ENCODE data around the gene FGF11. TPM values are rescaled to one million over a fixed set of nuclear protein-coding genes. Genes with fewer than 3 reads are reported as not detected.

FGF11 gene
- total RNA-seq, 2 donors from 2014 or later: 4.0 to 8.8 TPM

DNA sequence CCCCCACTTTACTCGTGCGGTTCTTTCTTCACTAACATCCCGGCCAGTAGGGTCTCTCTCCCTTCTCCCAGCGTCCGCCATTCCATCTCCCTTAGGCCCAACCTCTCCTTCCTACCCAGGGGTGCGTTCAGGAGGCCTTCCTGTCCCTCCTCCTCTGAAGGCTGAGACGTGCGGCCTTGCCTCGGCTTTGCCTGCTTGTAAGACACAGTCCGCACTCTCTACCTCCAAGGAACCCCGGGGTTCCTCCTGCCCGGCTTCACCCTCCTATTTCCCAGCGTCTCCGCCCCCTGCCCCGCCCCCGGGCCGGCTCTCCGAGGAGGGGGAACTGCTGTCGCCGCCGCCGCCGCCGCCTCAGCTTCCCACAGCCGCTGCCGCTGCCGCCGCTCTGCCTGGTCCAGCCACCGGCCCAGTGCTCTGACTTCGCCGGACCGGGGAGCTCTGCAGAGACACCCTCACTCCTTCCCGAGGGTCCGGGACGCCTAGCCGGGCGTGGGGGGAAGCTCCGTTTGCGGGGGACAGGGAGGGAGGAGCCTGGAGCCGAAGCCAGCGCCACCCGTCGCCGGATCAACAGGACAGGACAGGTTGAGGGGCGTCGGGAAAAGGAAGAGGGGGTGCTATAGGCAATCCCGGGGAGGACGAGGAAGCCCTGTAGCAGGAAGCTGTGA, 1.2 kb upstream of the FGF11 start:
- H3K27ac ChIP-seq (ENCODE audit: low read depth, low read length): no peak overlapping the region
- H3K9ac ChIP-seq (ENCODE audit: extremely low read depth, low read length, poor library complexity, severe bottlenecking): no peak overlapping the region
- peak; percentile 93 for DNase-seq
- H3K4me1 ChIP-seq (ENCODE audit: control insufficient read depth, insufficient read depth, low read length): peaks cover 3% of the 10 kb centered on the region
- H3K36me3 Mint-ChIP-seq (ENCODE audit: low read depth): no peaks in the 10 kb centered on the region
- H3K9me3 Mint-ChIP-seq: no peaks in the 10 kb centered on the region
- peaks cover 51% of the 10 kb centered on the region for H3K27me3 ChIP-seq (ENCODE audit: control insufficient read depth, insufficient read depth, low read length, poor library complexity, severe bottlenecking)
- no peaks in the 10 kb centered on the region for H3K9me3 ChIP-seq (ENCODE audit: control insufficient read depth, low read length)
- WGBS, 2 experiments (ENCODE audit: insufficient coverage in 1 of 2, insufficient read length in 1 of 2): 6% methylated on average over 28 to 48 of the region's 48 CpGs
- peak overlapping the region; percentile 67 for H3K27ac Mint-ChIP-seq
- H3K4me3 Mint-ChIP-seq: peak overlapping the region; percentile 83
- H3K4me1 Mint-ChIP-seq: peaks cover 13% of the 10 kb centered on the region
- no peaks in the 10 kb centered on the region for H3K36me3 ChIP-seq (ENCODE audit: control insufficient read depth, insufficient read depth, low read length)
- H3K27me3 Mint-ChIP-seq (ENCODE audit: insufficient read depth): peaks cover 65% of the 10 kb centered on the region
- TF ChIP-seq, protein P1, sequence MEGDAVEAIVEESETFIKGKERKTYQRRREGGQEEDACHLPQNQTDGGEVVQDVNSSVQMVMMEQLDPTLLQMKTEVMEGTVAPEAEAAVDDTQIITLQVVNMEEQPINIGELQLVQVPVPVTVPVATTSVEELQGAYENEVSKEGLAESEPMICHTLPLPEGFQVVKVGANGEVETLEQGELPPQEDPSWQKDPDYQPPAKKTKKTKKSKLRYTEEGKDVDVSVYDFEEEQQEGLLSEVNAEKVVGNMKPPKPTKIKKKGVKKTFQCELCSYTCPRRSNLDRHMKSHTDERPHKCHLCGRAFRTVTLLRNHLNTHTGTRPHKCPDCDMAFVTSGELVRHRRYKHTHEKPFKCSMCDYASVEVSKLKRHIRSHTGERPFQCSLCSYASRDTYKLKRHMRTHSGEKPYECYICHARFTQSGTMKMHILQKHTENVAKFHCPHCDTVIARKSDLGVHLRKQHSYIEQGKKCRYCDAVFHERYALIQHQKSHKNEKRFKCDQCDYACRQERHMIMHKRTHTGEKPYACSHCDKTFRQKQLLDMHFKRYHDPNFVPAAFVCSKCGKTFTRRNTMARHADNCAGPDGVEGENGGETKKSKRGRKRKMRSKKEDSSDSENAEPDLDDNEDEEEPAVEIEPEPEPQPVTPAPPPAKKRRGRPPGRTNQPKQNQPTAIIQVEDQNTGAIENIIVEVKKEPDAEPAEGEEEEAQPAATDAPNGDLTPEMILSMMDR (conservative IDR thresholded peaks at IDR 0.05): no peak
- peak overlapping the region; percentile 91 for H3K4me3 ChIP-seq (ENCODE audit: low read length)

DNA sequence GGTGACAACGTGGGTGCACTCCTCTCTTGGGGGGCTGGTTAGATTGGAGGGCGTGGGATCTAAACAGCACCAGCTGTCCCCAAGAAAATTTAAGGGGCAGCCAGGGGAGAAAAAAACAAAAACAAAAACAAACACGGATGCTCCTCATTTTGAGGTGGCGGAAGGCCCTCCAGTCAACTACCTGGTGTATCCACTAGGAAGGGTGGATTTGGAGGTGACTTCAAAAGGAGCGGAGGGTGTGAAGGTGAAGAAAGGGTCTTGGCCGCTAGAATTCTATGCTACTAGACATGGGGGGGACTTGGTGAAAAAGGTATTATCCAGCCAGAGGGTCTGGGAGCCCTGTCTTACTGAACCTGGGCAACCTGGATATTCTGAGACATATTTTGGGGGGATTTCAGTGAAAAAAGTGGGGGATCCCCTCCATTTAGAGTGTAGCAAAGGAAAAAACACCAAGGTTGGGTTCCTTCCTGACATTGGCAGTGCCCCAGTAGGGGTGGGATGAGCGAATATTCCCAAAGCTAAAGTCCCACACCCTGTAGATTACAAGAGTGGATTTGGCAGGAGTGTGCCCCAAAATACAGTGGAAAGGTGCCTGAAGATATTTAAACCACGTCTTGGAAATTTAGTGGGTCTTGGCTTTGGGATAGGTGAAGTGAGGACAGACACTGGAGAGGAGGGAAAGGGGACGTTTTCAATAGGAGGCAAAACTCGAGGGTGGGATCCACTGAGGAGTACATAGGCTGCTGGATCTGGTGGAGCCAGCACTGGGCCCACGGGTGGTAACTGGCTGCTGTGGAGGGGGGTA, 454 bp upstream of the FGF11 start:
- DNase-seq: no peak
- H3K4me1 ChIP-seq (ENCODE audit: control insufficient read depth, insufficient read depth, low read length): peaks cover 3% of the 10 kb centered on the region
- Mint-ChIP-seq H3K36me3 (ENCODE audit: low read depth) (no peaks in the 10 kb centered on the region), H3K9me3 (no peaks in the 10 kb centered on the region), H3K27me3 (ENCODE audit: insufficient read depth) (peaks cover 73% of the 10 kb centered on the region), H3K4me1 (peaks cover 13% of the 10 kb centered on the region), H3K4me3 (peak overlapping the region; percentile 83), H3K27ac (no peak overlapping the region)
- 45 to 46% methylated on average over 4 to 11 of the region's 11 CpGs for WGBS, 2 experiments (ENCODE audit: insufficient coverage in 1 of 2, insufficient read length in 1 of 2)
- H3K4me3 ChIP-seq (ENCODE audit: low read length): peak overlapping the region; percentile 91
- H3K36me3 ChIP-seq (ENCODE audit: control insufficient read depth, insufficient read depth, low read length): no peaks in the 10 kb centered on the region
- H3K9me3 ChIP-seq (ENCODE audit: control insufficient read depth, low read length): no peaks in the 10 kb centered on the region
- no peak overlapping the region for H3K27ac ChIP-seq (ENCODE audit: low read depth, low read length)
- peaks cover 51% of the 10 kb centered on the region for H3K27me3 ChIP-seq (ENCODE audit: control insufficient read depth, insufficient read depth, low read length, poor library complexity, severe bottlenecking)
- no peak overlapping the region for H3K9ac ChIP-seq (ENCODE audit: extremely low read depth, low read length, poor library complexity, severe bottlenecking)
- TF ChIP-seq, protein P1 (conservative IDR thresholded peaks at IDR 0.05): no peak

DNA sequence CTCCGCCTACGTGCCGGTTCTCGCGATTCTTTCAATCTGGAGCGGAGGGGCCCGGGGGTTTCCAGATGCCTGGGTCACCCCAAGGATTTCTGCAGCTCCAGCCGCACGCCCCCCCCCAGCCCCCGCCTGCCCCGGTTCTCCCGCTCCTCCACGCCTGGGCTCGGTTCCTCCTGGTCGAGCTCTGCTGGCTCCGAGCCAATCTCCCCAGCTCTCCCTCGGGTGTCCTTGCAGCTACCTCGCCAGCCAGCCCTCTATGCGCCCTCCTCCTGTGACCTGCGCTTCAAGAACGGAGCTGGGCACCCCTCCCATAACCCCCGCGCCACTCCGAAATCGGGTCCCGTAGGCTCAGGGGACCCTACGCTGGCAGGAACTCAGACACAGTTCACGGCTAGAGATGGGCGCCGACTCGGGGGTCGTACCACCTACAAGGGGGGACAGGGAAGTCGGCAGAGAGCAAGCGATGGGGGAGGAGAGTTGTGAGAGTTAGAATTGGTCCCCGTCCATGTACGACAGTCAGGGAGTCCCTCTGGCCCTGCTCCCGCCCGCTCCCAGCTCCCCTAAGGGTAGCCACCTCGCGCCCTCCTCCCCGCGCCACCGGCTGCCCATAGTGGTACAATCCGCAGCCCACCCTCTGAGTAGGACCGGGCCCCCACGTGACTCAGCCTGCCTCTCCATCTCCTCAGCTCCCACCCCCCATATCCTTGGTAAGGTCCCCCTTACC, 961 bp downstream of the FGF11 start:
- no peaks in the 10 kb centered on the region for H3K9me3 Mint-ChIP-seq
- peaks cover 81% of the 10 kb centered on the region for H3K27me3 Mint-ChIP-seq (ENCODE audit: insufficient read depth)
- Histone ChIP-seq H3K27ac (ENCODE audit: low read depth, low read length) (peak overlapping the region; percentile 96), H3K36me3 (ENCODE audit: control insufficient read depth, insufficient read depth, low read length) (no peaks in the 10 kb centered on the region), H3K4me1 (ENCODE audit: control insufficient read depth, insufficient read depth, low read length) (peaks cover 3% of the 10 kb centered on the region), H3K4me3 (ENCODE audit: low read length) (peak overlapping the region; percentile 91), H3K27me3 (ENCODE audit: control insufficient read depth, insufficient read depth, low read length, poor library complexity, severe bottlenecking) (peaks cover 51% of the 10 kb centered on the region), H3K9me3 (ENCODE audit: control insufficient read depth, low read length) (no peaks in the 10 kb centered on the region), H3K9ac (ENCODE audit: extremely low read depth, low read length, poor library complexity, severe bottlenecking) (peak overlapping the region; percentile 74)
- WGBS, 2 experiments (ENCODE audit: insufficient coverage in 1 of 2, insufficient read length in 1 of 2): 0 to 2% methylated on average over 20 to 46 of the region's 46 CpGs
- no peaks in the 10 kb centered on the region for H3K36me3 Mint-ChIP-seq (ENCODE audit: low read depth)
- peak overlapping the region; percentile 83 for H3K4me3 Mint-ChIP-seq
- TF ChIP-seq, protein P1 (conservative IDR thresholded peaks at IDR 0.05): no peak
- H3K27ac Mint-ChIP-seq: peak overlapping the region; percentile 87
- DNase-seq: peak; percentile 89
- peaks cover 13% of the 10 kb centered on the region for H3K4me1 Mint-ChIP-seq

Data from endodermal cell (in vitro differentiated cells).